K562 (cell line): ENCODE data around the gene MATN1. TPM values are rescaled to one million over a fixed set of nuclear protein-coding genes. Genes with fewer than 3 reads are reported as not detected.

Experiments used
- ATF3 ChIP-seq, 2 experiments: fragments of 450-650 bp in 1 of 2; sonication (generic) in 1 of 2; formaldehyde crosslinking in 1 of 2; IDR thresholded peaks in 1 of 2; conservative IDR thresholded peaks in 1 of 2; 2 replicates each; pipeline versions ENCODE4 v1.6.1 to v1.8.1; 2016 to 2023; ENCODE audit warnings: mild to moderate bottlenecking in 2 of 2, moderate library complexity in 2 of 2, inconsistent platforms in 1 of 2, missing genetic modification reagents in 1 of 2
- CTCF ChIP-seq, 3 experiments: IDR thresholded peaks in 2 of 3; conservative IDR thresholded peaks in 1 of 3; 2 replicates each; pipeline ENCODE4 v1.5.1; 2011 to 2012; ENCODE audit warnings: low read length in 3 of 3, mild to moderate bottlenecking in 3 of 3, control low read depth in 2 of 3, improper control_type of control experiment in 1 of 3, inconsistent platforms in 1 of 3, low read depth in 1 of 3, mixed read lengths in 1 of 3, moderate library complexity in 1 of 3; ENCODE audit not compliant: insufficient read depth in 2 of 3
- FOSL1 ChIP-seq: fragments of 200-800 bp; sonication (Bioruptor generic); conservative IDR thresholded peaks from 2 replicates; pipeline ENCODE4 v1.6.1; 2016; ENCODE audit warnings: missing genetic modification characterization, missing compliant biosample characterization
- HNRNPUL1 ChIP-seq: fragments of 200-400 bp; formaldehyde crosslinking; IDR thresholded peaks from 2 replicates; pipeline ENCODE4 v1.6.1; 2017; ENCODE audit warnings: low read length
- MYC ChIP-seq, 2 experiments: fragments of 250-450 bp in 1 of 2; sonication (Bioruptor Pico) in 1 of 2; IDR thresholded peaks; 2 replicates each; pipeline versions ENCODE4 v1.5.1 to v1.6.1; 2012 to 2021; ENCODE audit warnings: low read depth in 2 of 2, borderline replicate concordance in 1 of 2, improper control_type of control experiment in 1 of 2, low read length in 1 of 2, mild to moderate bottlenecking in 1 of 2, moderate library complexity in 1 of 2
- PKNOX1 ChIP-seq: fragments of 450-650 bp; IDR thresholded peaks from 2 replicates; pipeline ENCODE4 v1.6.1; 2016
- RREB1 ChIP-seq: fragments of 250-450 bp; sonication (Bioruptor Pico); IDR thresholded peaks from 2 replicates; pipeline ENCODE4 v1.4.0; 2020
- SMAD1 ChIP-seq: fragments of 150-350 bp; IDR thresholded peaks from 2 replicates; pipeline ENCODE4 v1.6.1; 2014; ENCODE audit warnings: low read length, low read depth; ENCODE audit not compliant: partially characterized antibody
- TCF7L2 ChIP-seq: fragments of 150-350 bp; IDR thresholded peaks from 2 replicates; pipeline ENCODE4 v1.6.1; 2016; ENCODE audit warnings: low read depth, mild to moderate bottlenecking, low read length, moderate library complexity
- TOE1 ChIP-seq, 2 experiments: fragments of 450-650 bp in 1 of 2; sonication (generic) in 1 of 2; formaldehyde crosslinking in 1 of 2; IDR thresholded peaks; 2 replicates each; pipeline versions ENCODE4 v1.7.1 to v1.8.0; 2016 to 2022; ENCODE audit warnings: borderline replicate concordance in 2 of 2, mild to moderate bottlenecking in 2 of 2, antibody characterized with exemption in 1 of 2, inconsistent platforms in 1 of 2, low read depth in 1 of 2, missing genetic modification reagents in 1 of 2, moderate library complexity in 1 of 2
- VEZF1 ChIP-seq: fragments of 200-800 bp; sonication (Bioruptor generic); IDR thresholded peaks from 2 replicates; pipeline ENCODE4 v1.6.1; 2017; ENCODE audit warnings: missing genetic modification characterization, missing compliant biosample characterization
- ZNF444 ChIP-seq: fragments of 250-450 bp; sonication (Bioruptor Pico); IDR thresholded peaks from 2 replicates; pipeline ENCODE4 v1.4.0; 2020; ENCODE audit warnings: mild to moderate bottlenecking, moderate library complexity
- ZNF586 ChIP-seq: fragments of 450-650 bp; formaldehyde crosslinking; conservative IDR thresholded peaks from 2 replicates; pipeline ENCODE4 v1.4.0; 2020; ENCODE audit warnings: mild to moderate bottlenecking, moderate library complexity
- polyA plus RNA-seq, 8 experiments: library from polyadenylated mRNA; depleted of rRNA in 4 of 8; stranded (reverse) in 5 of 8; unstranded in 3 of 8; fragments of >200 nt; fragmentation: Nextera tagmentation in 2 of 8; fragmentation: Illumina TruSeq in 1 of 8; extraction: Ambion mirVana in 2 of 8; extraction: Trizol in 1 of 8; gene quantifications; 2 replicates each; pipeline versions ENCODE4 v1.2.1 to v1.2.3, GENCODE V29; 2011 to 2014; ENCODE audit warnings: inconsistent platforms in 1 of 8, missing spikeins in 1 of 8
- total RNA-seq, 7 experiments: library from RNA; depleted of rRNA in 6 of 7; stranded (reverse); fragments of >200 nt in 6 of 7; fragmentation: Illumina TruSeq in 2 of 7; extraction: Trizol in 2 of 7; gene quantifications; 2 replicates each; pipeline versions ENCODE4 v1.2.1 to v1.2.3, GENCODE V29; 2011 to 2021; ENCODE audit warnings: low replicate concordance in 1 of 7

Gene MATN1
- total and polyA plus RNA-seq, 9 of the 15 experiments (the other 6 are each of a cell fraction or from before 2014, with no cell fraction given): 0.10 to 2.3 (median 1.2) TPM

GRCh38 chr1:30700528-30701257 is 22.7 kb downstream of the MATN1 start (continued):
- TF ChIP-seq CTCF (IDR thresholded peaks at IDR 0.05 in 2 of 3, conservative IDR thresholded peaks at IDR 0.05 in 1 of 3; ENCODE audit: insufficient read depth in 2 of 3, low read depth in 1 of 3, low read length in 3 of 3) (no peak), TCF7L2 (no peak), ZNF444 (CRISPR knock-in tag) (no peak), HNRNPUL1 (no peak), TOE1 (IDR thresholded peaks at IDR 0.05; ENCODE audit: borderline replicate concordance) (no peak), TOE1 (CRISPR knock-in tag; IDR thresholded peaks at IDR 0.05; ENCODE audit: borderline replicate concordance, low read depth) (no peak), PKNOX1 (0 out of 2 replicates have a peak, but pooled peaks have one; percentile 16), MYC (IDR thresholded peaks at IDR 0.05; ENCODE audit: low read depth, low read length) (no peak), MYC (CRISPR knock-in tag; IDR thresholded peaks at IDR 0.05; ENCODE audit: borderline replicate concordance, low read depth) (no peak), SMAD1 (no peak), VEZF1 (CRISPR knock-in tag) (peak; percentile 57), ZNF586 (CRISPR knock-in tag) (no peak), ATF3 (IDR thresholded peaks at IDR 0.05) (peak; percentile 61), ATF3 (CRISPR knock-in tag; conservative IDR thresholded peaks at IDR 0.05) (no peak), FOSL1 (tag) (peak; percentile 92), RREB1 (CRISPR knock-in tag) (0 out of 2 replicates have a peak, but pooled peaks have one; percentile 66)
